Peyer's patch (tissue), 4 donors: ENCODE measurements around the gene C8B.

ENCODE experiments used
- CTCF ChIP-seq, 6 experiments: fragments of 450-650 bp in 4 of 6; fragments of 200-600 bp in 2 of 6; sonication (generic) in 1 of 6; IDR thresholded peaks; one replicate each; pipeline ENCODE4 v1.5.1; 2017 to 2019; ENCODE audit warnings: antibody characterized with exemption in 6 of 6, mild to moderate bottlenecking in 3 of 6, moderate library complexity in 1 of 6
- POLR2A ChIP-seq, 2 donors: fragments of 450-650 bp; IDR thresholded peaks; one replicate each; pipeline ENCODE4 v1.5.1; 2017; ENCODE audit warnings: antibody characterized with exemption in 2 of 2, mild to moderate bottlenecking in 2 of 2, moderate library complexity in 2 of 2

- TF ChIP-seq CTCF (IDR thresholded peaks at IDR 0.05) (no peak), POLR2A (IDR thresholded peaks at IDR 0.05) (no peak)
These were observed 43.7 kb downstream of the C8B start for GRCh38 chr1:56922070-56922469.
